ENCODE data around the gene UBL3.

The UBL3 gene

GRCh38 chr13:29810898-29811297 lies 39.5 kb downstream of the UBL3 start:
- no peak for DNase-seq

GRCh38 chr13:29810145-29810742 lies 40.2 kb downstream of the UBL3 start:
- DNase-seq = no peak

GRCh38 chr13:29808264-29808663 lies 42.2 kb downstream of the UBL3 start:
- no peak for DNase-seq

- DNase-seq = no peak
Observed at GRCh38 chr13:29805994-29806979, 44.1 kb downstream of the UBL3 start.

GRCh38 chr13:29803221-29803620 lies 47.2 kb downstream of the UBL3 start:
- no peak for DNase-seq

- DNase-seq = no peak
Observed at GRCh38 chr13:29802621-29803020, 47.8 kb downstream of the UBL3 start.

- no peak for DNase-seq
Observed at GRCh38 chr13:29801737-29802305, 48.6 kb downstream of the UBL3 start.

GRCh38 chr13:29801102-29801501 lies 49.3 kb downstream of the UBL3 start:
- DNase-seq = no peak

- DNase-seq = no peak
Observed at GRCh38 chr13:29800687-29801086, 49.7 kb downstream of the UBL3 start.

- no peak for DNase-seq
Observed at GRCh38 chr13:29799041-29799440, 51.4 kb downstream of the UBL3 start.

GRCh38 chr13:29791997-29792780 lies 58.2 kb downstream of the UBL3 start:
- peak in 1 of 51 donors; percentile 2 for DNase-seq

- DNase-seq = no peak
Observed at GRCh38 chr13:29791508-29791907, 58.9 kb downstream of the UBL3 start.

- no peak for DNase-seq
Observed at GRCh38 chr13:29786698-29787097, 63.7 kb downstream of the UBL3 start.

- DNase-seq = no peak
Observed at GRCh38 chr13:29785978-29786377, 64.4 kb downstream of the UBL3 start.

- DNase-seq = no peak
Observed at GRCh38 chr13:29782798-29783197, 67.6 kb downstream of the UBL3 start.

GRCh38 chr13:29774830-29775229 lies 75.6 kb downstream of the UBL3 start:
- no peak for DNase-seq

- DNase-seq = no peak
Observed at GRCh38 chr13:29771247-29771646, 79.2 kb downstream of the UBL3 start.

GRCh38 chr13:29767006-29767405 lies 83.4 kb downstream of the UBL3 start:
- peak in 2 of 51 donors; percentile 15 to 56 for DNase-seq

GRCh38 chr13:29763436-29764180 lies 86.8 kb downstream of the UBL3 start:
- no peak for DNase-seq

GRCh38 chr13:29761815-29762214 lies 88.6 kb downstream of the UBL3 start:
- DNase-seq = no peak

GRCh38 chr13:29761160-29761559 lies 89.3 kb downstream of the UBL3 start:
- DNase-seq = no peak

All from hypothalamus (tissue), 51 donors.